ENCODE measurements around the gene CHIC2.
"Not testable (repeated sequence)": the region's sequence is repeated elsewhere in the genome, so short reads cannot be mapped to it uniquely, and the experiment has no call there.

Gene CHIC2

DNA sequence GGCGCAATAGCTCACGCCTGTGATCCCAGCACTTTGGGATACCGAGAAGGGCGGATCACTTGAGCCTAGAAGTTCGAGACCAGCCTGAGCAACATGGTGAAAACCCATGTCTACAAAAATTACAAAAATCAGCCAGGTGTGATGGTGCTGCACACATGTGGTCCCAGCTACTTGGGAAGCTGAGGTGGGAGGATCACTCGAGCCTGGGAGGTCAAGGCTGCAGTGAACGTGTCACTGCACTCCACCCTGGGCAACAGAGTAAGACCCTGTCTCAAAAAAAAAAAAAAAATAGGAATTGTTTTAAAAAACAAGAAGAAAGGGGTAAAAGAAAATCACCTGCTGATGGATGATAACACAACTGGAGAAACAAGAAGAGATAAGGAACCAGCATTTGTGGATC is 38.8 kb downstream of the CHIC2 start:
- no peak for ATAC-seq (ENCODE audit: insufficient read depth, low read depth)
- H3K27me3 ChIP-seq (ENCODE audit: insufficient read depth, low read length, poor library complexity): no peaks in the 10 kb centered on the region
- no peaks in the 10 kb centered on the region for H3K4me1 ChIP-seq (ENCODE audit: insufficient read depth, low read length)
- peaks cover 2% of the 10 kb centered on the region; the same call in 1 of the 2 replicates for H4K20me1 ChIP-seq (ENCODE audit: insufficient read depth, low read length)
- no peak for DNase-seq
- H3K4me3 ChIP-seq (ENCODE audit: low read depth in 1 of 2, low read length in 2 of 2): no peak overlapping the region
- H3K9ac ChIP-seq (ENCODE audit: low read depth, low read length): no peak overlapping the region
- no peak overlapping the region for H3K4me2 ChIP-seq (ENCODE audit: insufficient read depth, low read length)
- peaks cover 11% of the 10 kb centered on the region; the same call in 1 of the 2 replicates for H3K79me2 ChIP-seq (ENCODE audit: insufficient read depth, low read length)
- no peak overlapping the region for H3K27ac ChIP-seq (ENCODE audit: low read length)
- H2AFZ ChIP-seq (ENCODE audit: low read depth, low read length): no peak overlapping the region
- peaks cover 7% of the 10 kb centered on the region for H3K9me3 ChIP-seq (ENCODE audit: insufficient read depth, low read length, severe bottlenecking)
- TF ChIP-seq EZH2 (IDR thresholded peaks at IDR 0.05; ENCODE audit: borderline replicate concordance, low read depth, low read length, severe bottlenecking): no peak
- TF ChIP-seq, protein P1, sequence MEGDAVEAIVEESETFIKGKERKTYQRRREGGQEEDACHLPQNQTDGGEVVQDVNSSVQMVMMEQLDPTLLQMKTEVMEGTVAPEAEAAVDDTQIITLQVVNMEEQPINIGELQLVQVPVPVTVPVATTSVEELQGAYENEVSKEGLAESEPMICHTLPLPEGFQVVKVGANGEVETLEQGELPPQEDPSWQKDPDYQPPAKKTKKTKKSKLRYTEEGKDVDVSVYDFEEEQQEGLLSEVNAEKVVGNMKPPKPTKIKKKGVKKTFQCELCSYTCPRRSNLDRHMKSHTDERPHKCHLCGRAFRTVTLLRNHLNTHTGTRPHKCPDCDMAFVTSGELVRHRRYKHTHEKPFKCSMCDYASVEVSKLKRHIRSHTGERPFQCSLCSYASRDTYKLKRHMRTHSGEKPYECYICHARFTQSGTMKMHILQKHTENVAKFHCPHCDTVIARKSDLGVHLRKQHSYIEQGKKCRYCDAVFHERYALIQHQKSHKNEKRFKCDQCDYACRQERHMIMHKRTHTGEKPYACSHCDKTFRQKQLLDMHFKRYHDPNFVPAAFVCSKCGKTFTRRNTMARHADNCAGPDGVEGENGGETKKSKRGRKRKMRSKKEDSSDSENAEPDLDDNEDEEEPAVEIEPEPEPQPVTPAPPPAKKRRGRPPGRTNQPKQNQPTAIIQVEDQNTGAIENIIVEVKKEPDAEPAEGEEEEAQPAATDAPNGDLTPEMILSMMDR (IDR thresholded peaks at IDR 0.05; ENCODE audit: borderline replicate concordance, extremely low read depth, low read length, poor library complexity, severe bottlenecking): no peak
- peaks cover 7% of the 10 kb centered on the region; the same call in 1 of the 2 replicates for H3K36me3 ChIP-seq (ENCODE audit: insufficient read depth, low read length)

DNA sequence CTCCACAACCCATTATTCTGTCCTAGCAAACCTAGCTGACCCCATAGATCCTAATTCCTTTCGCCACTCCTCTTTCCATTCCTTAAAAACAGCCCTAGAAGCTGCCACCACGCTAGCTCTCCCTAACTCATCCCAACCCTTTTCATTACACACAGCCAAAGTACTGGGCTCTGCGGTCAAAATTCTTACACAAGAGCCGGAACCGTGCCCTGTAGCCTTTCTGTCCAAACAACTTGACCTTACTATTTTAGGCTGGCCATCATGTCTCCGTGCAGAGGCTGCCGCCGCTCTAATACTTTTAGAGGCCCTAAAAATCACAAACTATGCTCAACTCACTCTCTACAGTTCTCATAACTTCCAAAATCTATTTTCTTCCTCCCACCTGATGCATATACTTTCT is 41.4 kb downstream of the CHIC2 start:
- H3K4me2 ChIP-seq (ENCODE audit: insufficient read depth, low read length); H3K4me1 ChIP-seq (ENCODE audit: insufficient read depth, low read length); H3K9me3 ChIP-seq (ENCODE audit: insufficient read depth, low read length, severe bottlenecking); H3K27me3 ChIP-seq (ENCODE audit: insufficient read depth, low read length, poor library complexity); ATAC-seq (ENCODE audit: insufficient read depth, low read depth); H3K27ac ChIP-seq (ENCODE audit: low read length); H3K4me3 ChIP-seq (ENCODE audit: low read depth in 1 of 2, low read length in 2 of 2); H3K9ac ChIP-seq (ENCODE audit: low read depth, low read length); H3K36me3 ChIP-seq (ENCODE audit: insufficient read depth, low read length); DNase-seq; H4K20me1 ChIP-seq (ENCODE audit: insufficient read depth, low read length); H2AFZ ChIP-seq (ENCODE audit: low read depth, low read length): not testable (repeated sequence)
- peaks cover 14% of the 10 kb centered on the region; the same call in 1 of the 2 replicates for H3K79me2 ChIP-seq (ENCODE audit: insufficient read depth, low read length)

DNA sequence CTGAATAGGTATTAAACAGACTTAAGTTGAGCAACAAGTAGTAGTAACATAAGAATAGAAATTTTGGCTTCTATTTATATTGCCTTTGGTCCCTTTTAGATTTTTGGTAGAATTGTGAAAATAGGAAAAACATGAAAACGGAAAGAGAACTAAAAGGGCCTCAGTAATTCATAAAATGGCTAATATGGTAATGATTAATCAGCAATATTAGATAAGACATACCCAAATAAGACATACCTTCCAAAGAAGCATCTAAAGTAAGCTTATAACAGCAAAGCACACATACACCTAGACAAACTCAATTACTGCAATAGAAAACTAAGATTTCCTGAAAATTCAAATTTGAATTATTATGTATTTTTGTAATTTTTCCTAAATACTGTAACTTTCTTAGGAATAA is 46.4 kb downstream of the CHIC2 start:
- no peak for ATAC-seq (ENCODE audit: insufficient read depth, low read depth)
- H3K4me2 ChIP-seq (ENCODE audit: insufficient read depth, low read length): no peak overlapping the region
- no peaks in the 10 kb centered on the region for H3K9me3 ChIP-seq (ENCODE audit: insufficient read depth, low read length, severe bottlenecking)
- peaks cover 6% of the 10 kb centered on the region; the same call in 1 of the 2 replicates for H4K20me1 ChIP-seq (ENCODE audit: insufficient read depth, low read length)
- H3K9ac ChIP-seq (ENCODE audit: low read depth, low read length): no peak overlapping the region
- no peak for TF ChIP-seq EZH2 (IDR thresholded peaks at IDR 0.05; ENCODE audit: borderline replicate concordance, low read depth, low read length, severe bottlenecking)
- TF ChIP-seq, protein P1 (IDR thresholded peaks at IDR 0.05; ENCODE audit: borderline replicate concordance, extremely low read depth, low read length, poor library complexity, severe bottlenecking): no peak
- no peak for DNase-seq
- no peaks in the 10 kb centered on the region for H3K4me1 ChIP-seq (ENCODE audit: insufficient read depth, low read length)
- H3K4me3 ChIP-seq (ENCODE audit: low read depth in 1 of 2, low read length in 2 of 2): no peak overlapping the region
- H3K27ac ChIP-seq (ENCODE audit: low read length): no peak overlapping the region
- no peak overlapping the region for H2AFZ ChIP-seq (ENCODE audit: low read depth, low read length)
- H3K27me3 ChIP-seq (ENCODE audit: insufficient read depth, low read length, poor library complexity): no peaks in the 10 kb centered on the region
- H3K79me2 ChIP-seq (ENCODE audit: insufficient read depth, low read length): peaks cover 20% of the 10 kb centered on the region; the same call in 1 of the 2 replicates
- peaks cover 8% of the 10 kb centered on the region for H3K36me3 ChIP-seq (ENCODE audit: insufficient read depth, low read length)

DNA sequence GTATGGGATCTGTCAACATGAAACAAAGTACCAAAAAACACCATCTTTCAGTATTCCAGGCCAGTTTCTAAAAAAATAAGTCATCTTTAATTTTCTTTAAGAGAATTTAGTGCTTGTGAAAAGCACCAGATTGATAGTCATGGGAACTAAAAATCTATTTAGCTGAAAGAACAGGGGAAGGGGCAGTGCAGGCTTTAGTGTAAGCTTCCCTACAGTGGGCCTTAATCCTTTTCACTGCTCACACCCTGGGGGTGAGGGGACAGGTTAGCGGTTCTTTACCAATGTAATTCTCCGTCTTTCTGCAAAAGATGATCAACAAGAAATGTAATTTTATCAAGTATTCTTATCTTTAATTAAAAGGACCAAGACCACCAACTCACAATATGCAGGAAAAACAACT is 47.1 kb downstream of the CHIC2 start:
- H4K20me1 ChIP-seq (ENCODE audit: insufficient read depth, low read length): peaks cover 6% of the 10 kb centered on the region; the same call in 1 of the 2 replicates

More for the DNA sequence above, 47.1 kb downstream of the CHIC2 start:
- ATAC-seq (ENCODE audit: insufficient read depth, low read depth) (no peak), DNase-seq (no peak)
- H3K27ac ChIP-seq (ENCODE audit: low read length): no peak overlapping the region
- H3K36me3 ChIP-seq (ENCODE audit: insufficient read depth, low read length): peaks cover 8% of the 10 kb centered on the region
- H3K79me2 ChIP-seq (ENCODE audit: insufficient read depth, low read length): peaks cover 20% of the 10 kb centered on the region; the same call in 1 of the 2 replicates
- no peaks in the 10 kb centered on the region for H3K9me3 ChIP-seq (ENCODE audit: insufficient read depth, low read length, severe bottlenecking)
- H3K9ac ChIP-seq (ENCODE audit: low read depth, low read length): no peak overlapping the region
- no peak overlapping the region for H3K4me3 ChIP-seq (ENCODE audit: low read depth in 1 of 2, low read length in 2 of 2)
- H3K27me3 ChIP-seq (ENCODE audit: insufficient read depth, low read length, poor library complexity): no peaks in the 10 kb centered on the region
- TF ChIP-seq, protein P1 (IDR thresholded peaks at IDR 0.05; ENCODE audit: borderline replicate concordance, extremely low read depth, low read length, poor library complexity, severe bottlenecking): no peak
- TF ChIP-seq EZH2 (IDR thresholded peaks at IDR 0.05; ENCODE audit: borderline replicate concordance, low read depth, low read length, severe bottlenecking): no peak
- no peak overlapping the region for H3K4me2 ChIP-seq (ENCODE audit: insufficient read depth, low read length)
- H3K4me1 ChIP-seq (ENCODE audit: insufficient read depth, low read length): no peaks in the 10 kb centered on the region
- no peak overlapping the region for H2AFZ ChIP-seq (ENCODE audit: low read depth, low read length)
